HG03432 (cell line): Measurements from ENCODE around the gene ATP10D.

Source experiments
- ATAC-seq: cut with Tn5 transposase; IDR thresholded peaks from one replicate; pipeline ENCODE4 v1.9.1; 2021; ENCODE audit warnings: mild to moderate bottlenecking, moderate library complexity; ENCODE audit not compliant: unreplicated experiment

The ATP10D gene

GRCh38 chr4:47572981-47573380, 87.9 kb downstream of the ATP10D start:
- no peak for ATAC-seq

- ATAC-seq = no peak
These were observed 92.9 kb downstream of the ATP10D start for GRCh38 chr4:47577779-47578553.

GRCh38 chr4:47579235-47579634, 94.2 kb downstream of the ATP10D start:
- ATAC-seq = no peak

GRCh38 chr4:47590325-47590724, 105.2 kb downstream of the ATP10D start:
- ATAC-seq = no peak

GRCh38 chr4:47597696-47598095, 112.6 kb downstream of the ATP10D start:
- no peak for ATAC-seq

- no peak for ATAC-seq
These were observed 113.2 kb downstream of the ATP10D start for GRCh38 chr4:47598320-47598719.

- no peak for ATAC-seq
These were observed 113.8 kb downstream of the ATP10D start for GRCh38 chr4:47598896-47599295.

- no peak for ATAC-seq
These were observed 121.4 kb downstream of the ATP10D start for GRCh38 chr4:47606482-47606881.

- ATAC-seq = no peak
These were observed 127.3 kb downstream of the ATP10D start for GRCh38 chr4:47612116-47613023.

- ATAC-seq = no peak
These were observed 130.3 kb downstream of the ATP10D start for GRCh38 chr4:47615385-47615784.

- peak; percentile 77 for ATAC-seq
These were observed 132.5 kb downstream of the ATP10D start for GRCh38 chr4:47617607-47618006.

- no peak for ATAC-seq
These were observed 134.6 kb downstream of the ATP10D start for GRCh38 chr4:47619691-47620090.

- ATAC-seq = no peak
These were observed 136.1 kb downstream of the ATP10D start for GRCh38 chr4:47621181-47621580.

- no peak for ATAC-seq
These were observed 139.0 kb downstream of the ATP10D start for GRCh38 chr4:47624031-47624441.

- no peak for ATAC-seq
These were observed 146.1 kb downstream of the ATP10D start for GRCh38 chr4:47631161-47631560.

GRCh38 chr4:47639531-47639930, 154.5 kb downstream of the ATP10D start:
- peak; percentile 60 for ATAC-seq

GRCh38 chr4:47640911-47641310, 155.8 kb downstream of the ATP10D start:
- no peak for ATAC-seq

GRCh38 chr4:47641755-47642154, 156.7 kb downstream of the ATP10D start:
- ATAC-seq = no peak

GRCh38 chr4:47642191-47642830, 157.2 kb downstream of the ATP10D start:
- no peak for ATAC-seq
